HepG2 (cell line): ENCODE results near the gene DLL4. TPM values are rescaled to one million over a fixed set of nuclear protein-coding genes. Genes with fewer than 3 reads are reported as not detected.

Experiments used
- ADNP ChIP-seq: sonication (generic); formaldehyde crosslinking; IDR thresholded peaks from 2 replicates; pipeline ENCODE4 v1.4.0; 2020; ENCODE audit warnings: missing genetic modification reagents
- BRCA1 ChIP-seq: sonication (generic); formaldehyde crosslinking; IDR thresholded peaks from 2 replicates; pipeline ENCODE4 v1.4.0; 2020; ENCODE audit warnings: missing genetic modification reagents
- BRF2 ChIP-seq: sonication (generic); formaldehyde crosslinking; IDR thresholded peaks from 2 replicates; pipeline ENCODE4 v1.8.1; 2022; ENCODE audit warnings: mild to moderate bottlenecking, missing genetic modification reagents
- CENPX ChIP-seq: sonication (generic); formaldehyde crosslinking; IDR thresholded peaks from 2 replicates; pipeline ENCODE4 v1.9.0; 2021; ENCODE audit warnings: mild to moderate bottlenecking, missing genetic modification reagents, moderate library complexity
- FOXM1 ChIP-seq: sonication (generic); formaldehyde crosslinking; IDR thresholded peaks from 2 replicates; pipeline ENCODE4 v1.5.0; 2020; ENCODE audit warnings: missing genetic modification reagents
- HES4 ChIP-seq: sonication (generic); formaldehyde crosslinking; IDR thresholded peaks from 2 replicates; pipeline ENCODE4 v1.9.0; 2021; ENCODE audit warnings: mild to moderate bottlenecking, missing genetic modification reagents, borderline replicate concordance
- KLF6 ChIP-seq: IDR thresholded peaks from 2 replicates; pipeline ENCODE4 v1.8.0; 2016; ENCODE audit warnings: missing biosample characterization, missing genetic modification reagents
- KMT2A ChIP-seq: sonication (generic); formaldehyde crosslinking; IDR thresholded peaks from 2 replicates; pipeline ENCODE4 v1.4.0; 2020; ENCODE audit warnings: missing genetic modification reagents
- MIXL1 ChIP-seq: IDR thresholded peaks from 2 replicates; pipeline ENCODE4 v1.6.1; 2016
- MLXIP ChIP-seq: sonication (generic); formaldehyde crosslinking; IDR thresholded peaks from 2 replicates; pipeline ENCODE4 v1.9.0; 2021; ENCODE audit warnings: missing genetic modification reagents, borderline replicate concordance
- MXD4 ChIP-seq: IDR thresholded peaks from 2 replicates; pipeline ENCODE4 v1.6.1; 2016; ENCODE audit warnings: mild to moderate bottlenecking, missing biosample characterization, missing genetic modification reagents
- NFATC3 ChIP-seq: sonication (generic); formaldehyde crosslinking; IDR thresholded peaks from 2 replicates; pipeline ENCODE4 v1.5.1; 2020; ENCODE audit warnings: mild to moderate bottlenecking, missing genetic modification reagents
- PATZ1 ChIP-seq: sonication (generic); formaldehyde crosslinking; IDR thresholded peaks from 2 replicates; pipeline ENCODE4 v1.4.0; 2020; ENCODE audit warnings: missing genetic modification reagents
- RBM39 ChIP-seq: fragments of 200-400 bp; formaldehyde crosslinking; IDR thresholded peaks from one replicate; pipeline ENCODE4 v1.6.1; 2018; ENCODE audit warnings: antibody characterized with exemption, mild to moderate bottlenecking, low read depth, low read length; ENCODE audit not compliant: poor library complexity, severe bottlenecking
- SKI ChIP-seq: fragments of 450-650 bp; IDR thresholded peaks from one replicate; pipeline ENCODE4 v1.6.1; 2018; ENCODE audit warnings: mild to moderate bottlenecking; ENCODE audit not compliant: partially characterized antibody
- SMAD3 ChIP-seq: sonication (generic); formaldehyde crosslinking; IDR thresholded peaks from 2 replicates; pipeline ENCODE4 v1.4.0; 2020; ENCODE audit warnings: missing genetic modification reagents
- SMC3 ChIP-seq: IDR thresholded peaks from 2 replicates; pipeline ENCODE4 v1.6.1; 2011; ENCODE audit warnings: low read length, improper control_type of control experiment
- TRIM22 ChIP-seq: fragments of 450-650 bp; IDR thresholded peaks from 2 replicates; pipeline ENCODE4 v1.6.1; 2017
- ZFP36 ChIP-seq: fragments of 150-350 bp; IDR thresholded peaks from 2 replicates; pipeline ENCODE4 v1.6.1; 2018; ENCODE audit warnings: borderline replicate concordance, low read length, low read depth; ENCODE audit not compliant: partially characterized antibody
- ZNF143 ChIP-seq: sonication (generic); formaldehyde crosslinking; IDR thresholded peaks from 2 replicates; pipeline ENCODE4 v1.4.0; 2020; ENCODE audit warnings: missing genetic modification reagents
- ZNF256 ChIP-seq: sonication (generic); formaldehyde crosslinking; conservative IDR thresholded peaks from 2 replicates; pipeline ENCODE4 v1.4.0; 2020; ENCODE audit warnings: missing genetic modification reagents
- ZNF598 ChIP-seq: sonication (generic); formaldehyde crosslinking; IDR thresholded peaks from 2 replicates; pipeline ENCODE4 v1.5.1; 2020; ENCODE audit warnings: mild to moderate bottlenecking, missing genetic modification reagents, borderline replicate concordance
- ZNF839 ChIP-seq: sonication (generic); formaldehyde crosslinking; IDR thresholded peaks from 2 replicates; pipeline ENCODE4 v1.4.0; 2020; ENCODE audit warnings: missing genetic modification reagents, mild to moderate bottlenecking, borderline replicate concordance
- ZSCAN20 ChIP-seq: sonication (generic); formaldehyde crosslinking; IDR thresholded peaks from 2 replicates; pipeline ENCODE4 v1.4.0; 2020; ENCODE audit warnings: missing genetic modification reagents, mild to moderate bottlenecking, borderline replicate concordance
- polyA plus RNA-seq, 8 experiments: library from polyadenylated mRNA; depleted of rRNA in 3 of 8; stranded (reverse) in 7 of 8; unstranded in 1 of 8; fragments of >200 nt; fragmentation: Illumina TruSeq in 4 of 8; extraction: Trizol in 4 of 8; gene quantifications; 2 replicates each; pipeline versions ENCODE4 v1.2.1 to v1.2.3, GENCODE V29; 2011 to 2016; ENCODE audit warnings: low read depth in 4 of 8, missing spikeins in 1 of 8, mixed read lengths in 1 of 8; ENCODE audit not compliant: insufficient read depth in 1 of 8
- total RNA-seq, 5 experiments: library from RNA; depleted of rRNA; stranded (reverse); fragments of >200 nt; fragmentation: Illumina TruSeq; extraction: Trizol; gene quantifications; 2 replicates each; pipeline ENCODE4 v1.2.3, GENCODE V29; 2016; ENCODE audit warnings: low read depth in 1 of 5

DLL4 gene
- total and polyA plus RNA-seq, 2 of the 13 experiments (the other 11 are each of a cell fraction or from before 2014, with no cell fraction given), result 0.20 to 0.25 TPM

GRCh38 chr15:40906091-40906990 is 22.8 kb upstream of the DLL4 start (continued):
- TF ChIP-seq ZSCAN20 (CRISPR knock-in tag) (0 out of 2 replicates have a peak, but pooled peaks have one; percentile 47), SKI (no peak), TRIM22 (no peak), ZNF598 (CRISPR knock-in tag) (peak; percentile 63; the same call in 1 of the 2 replicates), SMC3 (no peak; the same call in 1 of the 2 replicates), CENPX (CRISPR knock-in tag) (no peak), MLXIP (CRISPR knock-in tag) (no peak), ZNF143 (no peak), BRCA1 (0 out of 2 replicates have a peak, but pooled peaks have one; percentile 34), BRF2 (CRISPR knock-in tag) (no peak), ZNF256 (CRISPR knock-in tag) (no peak), HES4 (no peak), KMT2A (CRISPR knock-in tag) (no peak), SMAD3 (CRISPR knock-in tag) (no peak), NFATC3 (CRISPR knock-in tag) (no peak), PATZ1 (peak; percentile 85), RBM39 (no peak), KLF6 (CRISPR knock-in tag) (no peak), ZNF839 (CRISPR knock-in tag) (peak; percentile 66; the same call in 1 of the 2 replicates), ZFP36 (no peak), FOXM1 (no peak), ADNP (CRISPR knock-in tag) (no peak), MIXL1 (CRISPR knock-in tag) (no peak), MXD4 (CRISPR knock-in tag) (no peak)
